ENCODE measurements around the gene SUN2.

Gene SUN2

DNA sequence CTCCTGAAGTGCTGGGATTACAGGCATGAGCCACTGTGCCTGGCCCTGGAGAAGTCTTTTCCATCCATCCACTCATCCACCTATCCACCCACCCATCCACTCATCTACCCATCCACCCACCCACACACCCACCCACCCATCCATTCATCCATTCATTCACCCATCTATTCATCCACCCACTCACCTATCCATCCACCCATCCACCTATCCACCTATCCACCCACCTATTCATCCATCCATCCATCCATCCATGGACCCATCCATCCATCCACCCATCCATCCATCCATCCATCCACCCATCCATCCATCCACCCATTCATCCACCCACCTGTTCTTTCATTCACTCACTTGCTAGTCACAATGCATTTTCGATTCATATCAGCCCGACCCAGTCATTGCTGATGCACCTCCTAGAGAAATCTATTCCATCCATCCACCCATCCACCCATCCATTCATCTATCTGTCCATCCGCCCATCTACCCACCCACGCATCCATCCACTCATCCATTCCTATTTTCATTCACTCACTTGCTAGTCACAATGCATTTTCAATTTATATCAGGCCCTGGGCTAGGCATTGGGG lies 17.7 kb upstream of the SUN2 start (continued):
- no peak for TF ChIP-seq ZNF776 (tag by site-specific recombination; IDR thresholded peaks at IDR 0.05; ENCODE audit: borderline replicate concordance)
- no peak for TF ChIP-seq OVOL3 (tag by site-specific recombination; IDR thresholded peaks at IDR 0.05)
- TF ChIP-seq ZFHX2 (tag by site-specific recombination; conservative IDR thresholded peaks at IDR 0.05) = peak; percentile 97

DNA sequence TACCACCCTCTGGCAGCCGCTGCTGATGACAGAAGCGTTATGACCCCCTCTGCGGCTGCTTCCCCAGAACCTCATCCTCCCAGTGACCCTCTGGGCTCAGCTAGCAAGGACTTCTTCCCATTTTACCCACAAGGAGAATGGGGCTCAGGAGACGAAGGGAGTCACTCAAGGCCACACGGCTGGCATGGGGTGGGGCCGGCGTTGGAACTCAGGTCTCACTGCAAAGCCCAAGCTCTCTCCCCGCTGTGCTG lies 16.8 kb upstream of the SUN2 start:
- TF ChIP-seq SCRT1 (tag by site-specific recombination; IDR thresholded peaks at IDR 0.05; ENCODE audit: borderline replicate concordance) = no peak
- TF ChIP-seq ZSCAN23 (tag by site-specific recombination; IDR thresholded peaks at IDR 0.05) = no peak
- TF ChIP-seq SALL2 (tag by site-specific recombination; IDR thresholded peaks at IDR 0.05; ENCODE audit: borderline replicate concordance) = no peak
- no peak for TF ChIP-seq ZNF626 (tag by site-specific recombination; IDR thresholded peaks at IDR 0.05)
- no peak for TF ChIP-seq ZNF600 (tag by site-specific recombination; IDR thresholded peaks at IDR 0.05)
- TF ChIP-seq ZNF501 (tag by site-specific recombination; IDR thresholded peaks at IDR 0.05) = no peak
- TF ChIP-seq, protein P1, sequence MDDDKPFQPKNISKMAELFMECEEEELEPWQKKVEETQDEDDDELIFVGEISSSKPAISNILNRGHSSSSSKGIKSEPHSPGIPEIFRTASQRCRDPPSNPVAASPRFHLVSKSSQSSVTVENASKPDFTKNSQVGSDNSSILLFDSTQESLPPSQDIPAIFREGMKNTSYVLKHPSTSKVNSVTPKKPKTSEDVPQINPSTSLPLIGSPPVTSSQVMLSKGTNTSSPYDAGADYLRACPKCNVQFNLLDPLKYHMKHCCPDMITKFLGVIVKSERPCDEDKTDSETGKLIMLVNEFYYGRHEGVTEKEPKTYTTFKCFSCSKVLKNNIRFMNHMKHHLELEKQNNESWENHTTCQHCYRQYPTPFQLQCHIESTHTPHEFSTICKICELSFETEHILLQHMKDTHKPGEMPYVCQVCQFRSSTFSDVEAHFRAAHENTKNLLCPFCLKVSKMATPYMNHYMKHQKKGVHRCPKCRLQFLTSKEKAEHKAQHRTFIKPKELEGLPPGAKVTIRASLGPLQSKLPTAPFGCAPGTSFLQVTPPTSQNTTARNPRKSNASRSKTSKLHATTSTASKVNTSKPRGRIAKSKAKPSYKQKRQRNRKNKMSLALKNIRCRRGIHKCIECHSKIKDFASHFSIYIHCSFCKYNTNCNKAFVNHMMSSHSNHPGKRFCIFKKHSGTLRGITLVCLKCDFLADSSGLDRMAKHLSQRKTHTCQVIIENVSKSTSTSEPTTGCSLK (tag by site-specific recombination; IDR thresholded peaks at IDR 0.05) = no peak
- no peak for TF ChIP-seq ZNF24 (tag by site-specific recombination; IDR thresholded peaks at IDR 0.05)
- no peak for TF ChIP-seq ZNF585B (tag by site-specific recombination; IDR thresholded peaks at IDR 0.05)
- TF ChIP-seq ZBTB1 (tag by site-specific recombination; IDR thresholded peaks at IDR 0.05) = no peak
- no peak for TF ChIP-seq ZNF596 (tag by site-specific recombination; IDR thresholded peaks at IDR 0.05)
- TF ChIP-seq ZNF677 (tag by site-specific recombination; IDR thresholded peaks at IDR 0.05) = no peak
- no peak for TF ChIP-seq SP2 (tag by site-specific recombination; IDR thresholded peaks at IDR 0.05)
- TF ChIP-seq MEIS1 (CRISPR knock-in tag; IDR thresholded peaks at IDR 0.05; ENCODE audit: borderline replicate concordance) = no peak
- TF ChIP-seq EGR2 (tag by site-specific recombination; IDR thresholded peaks at IDR 0.05; ENCODE audit: low read depth) = no peak
- TF ChIP-seq, protein P2, sequence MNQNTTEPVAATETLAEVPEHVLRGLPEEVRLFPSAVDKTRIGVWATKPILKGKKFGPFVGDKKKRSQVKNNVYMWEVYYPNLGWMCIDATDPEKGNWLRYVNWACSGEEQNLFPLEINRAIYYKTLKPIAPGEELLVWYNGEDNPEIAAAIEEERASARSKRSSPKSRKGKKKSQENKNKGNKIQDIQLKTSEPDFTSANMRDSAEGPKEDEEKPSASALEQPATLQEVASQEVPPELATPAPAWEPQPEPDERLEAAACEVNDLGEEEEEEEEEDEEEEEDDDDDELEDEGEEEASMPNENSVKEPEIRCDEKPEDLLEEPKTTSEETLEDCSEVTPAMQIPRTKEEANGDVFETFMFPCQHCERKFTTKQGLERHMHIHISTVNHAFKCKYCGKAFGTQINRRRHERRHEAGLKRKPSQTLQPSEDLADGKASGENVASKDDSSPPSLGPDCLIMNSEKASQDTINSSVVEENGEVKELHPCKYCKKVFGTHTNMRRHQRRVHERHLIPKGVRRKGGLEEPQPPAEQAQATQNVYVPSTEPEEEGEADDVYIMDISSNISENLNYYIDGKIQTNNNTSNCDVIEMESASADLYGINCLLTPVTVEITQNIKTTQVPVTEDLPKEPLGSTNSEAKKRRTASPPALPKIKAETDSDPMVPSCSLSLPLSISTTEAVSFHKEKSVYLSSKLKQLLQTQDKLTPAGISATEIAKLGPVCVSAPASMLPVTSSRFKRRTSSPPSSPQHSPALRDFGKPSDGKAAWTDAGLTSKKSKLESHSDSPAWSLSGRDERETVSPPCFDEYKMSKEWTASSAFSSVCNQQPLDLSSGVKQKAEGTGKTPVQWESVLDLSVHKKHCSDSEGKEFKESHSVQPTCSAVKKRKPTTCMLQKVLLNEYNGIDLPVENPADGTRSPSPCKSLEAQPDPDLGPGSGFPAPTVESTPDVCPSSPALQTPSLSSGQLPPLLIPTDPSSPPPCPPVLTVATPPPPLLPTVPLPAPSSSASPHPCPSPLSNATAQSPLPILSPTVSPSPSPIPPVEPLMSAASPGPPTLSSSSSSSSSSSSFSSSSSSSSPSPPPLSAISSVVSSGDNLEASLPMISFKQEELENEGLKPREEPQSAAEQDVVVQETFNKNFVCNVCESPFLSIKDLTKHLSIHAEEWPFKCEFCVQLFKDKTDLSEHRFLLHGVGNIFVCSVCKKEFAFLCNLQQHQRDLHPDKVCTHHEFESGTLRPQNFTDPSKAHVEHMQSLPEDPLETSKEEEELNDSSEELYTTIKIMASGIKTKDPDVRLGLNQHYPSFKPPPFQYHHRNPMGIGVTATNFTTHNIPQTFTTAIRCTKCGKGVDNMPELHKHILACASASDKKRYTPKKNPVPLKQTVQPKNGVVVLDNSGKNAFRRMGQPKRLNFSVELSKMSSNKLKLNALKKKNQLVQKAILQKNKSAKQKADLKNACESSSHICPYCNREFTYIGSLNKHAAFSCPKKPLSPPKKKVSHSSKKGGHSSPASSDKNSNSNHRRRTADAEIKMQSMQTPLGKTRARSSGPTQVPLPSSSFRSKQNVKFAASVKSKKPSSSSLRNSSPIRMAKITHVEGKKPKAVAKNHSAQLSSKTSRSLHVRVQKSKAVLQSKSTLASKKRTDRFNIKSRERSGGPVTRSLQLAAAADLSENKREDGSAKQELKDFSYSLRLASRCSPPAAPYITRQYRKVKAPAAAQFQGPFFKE (tag by site-specific recombination; IDR thresholded peaks at IDR 0.05; ENCODE audit: borderline replicate concordance) = no peak
- Histone ChIP-seq H3K9me3 (ENCODE audit: control insufficient read depth, insufficient read depth, low read depth, low read length) (no peaks in the 10 kb centered on the region), H3K36me3 (ENCODE audit: control insufficient read depth in 2 of 2, insufficient read depth in 1 of 2, low read length in 2 of 2) (no peaks in the 10 kb centered on the region), H3K4me1 (ENCODE audit: control insufficient read depth, insufficient read depth, low read length) (no peaks in the 10 kb centered on the region), H3K27ac (ENCODE audit: extremely low read depth, low read depth, low read length) (no peak overlapping the region), H3K4me3 (ENCODE audit: low read depth, low read length) (no peak overlapping the region)
- ChIA-PET POLR2A (interaction anchor here (0.6 kb wide), 1 partner anchor 231 kb away, joined by 5 read pairs; no protein-coding TSS in a partner anchor), CTCF (no interaction called here)

Data from HEK293 (cell line).